Measurements from ENCODE around the gene CDC42BPB. TPM values are rescaled to one million over a fixed set of nuclear protein-coding genes. Genes with fewer than 3 reads are reported as not detected.

The CDC42BPB gene
- total RNA-seq, 4 donors from 2014 or later = 93.9 to 132 (median 110) TPM

GRCh38 chr14:102945346-102946130 is 111.8 kb downstream of the CDC42BPB start:
- intact Hi-C loops (cut with DNase I) = no loop called here
- no peak overlapping the region for H3K27ac ChIP-seq (replicated peaks in 1 of 4)
- H3K9me3 ChIP-seq = no peaks in the 10 kb centered on the region
- no peaks in the 10 kb centered on the region for H3K27me3 ChIP-seq
- H3K36me3 ChIP-seq = peaks cover 69 to 97% (median 93%) of the 10 kb centered on the region in 4 donors
- no peak for TF ChIP-seq POLR2A (IDR thresholded peaks at IDR 0.05; ENCODE audit: low read depth)
- H3K4me3 ChIP-seq = no peak overlapping the region
- DNase-seq (ENCODE audit: extremely low spot score) = no peak
- peaks cover 15 to 35% (median 31%) of the 10 kb centered on the region in 4 donors for H3K4me1 ChIP-seq
- WGBS = 89% methylated on average over 29 of the region's 29 CpGs

GRCh38 chr14:102944448-102945330 is 112.7 kb downstream of the CDC42BPB start:
- TF ChIP-seq POLR2A (IDR thresholded peaks at IDR 0.05; ENCODE audit: low read depth) (no peak), EP300 (IDR thresholded peaks at IDR 0.05) (no peak), POLR2AphosphoS5 (IDR thresholded peaks at IDR 0.05) (no peak)
- TF ChIP-seq, protein P1, sequence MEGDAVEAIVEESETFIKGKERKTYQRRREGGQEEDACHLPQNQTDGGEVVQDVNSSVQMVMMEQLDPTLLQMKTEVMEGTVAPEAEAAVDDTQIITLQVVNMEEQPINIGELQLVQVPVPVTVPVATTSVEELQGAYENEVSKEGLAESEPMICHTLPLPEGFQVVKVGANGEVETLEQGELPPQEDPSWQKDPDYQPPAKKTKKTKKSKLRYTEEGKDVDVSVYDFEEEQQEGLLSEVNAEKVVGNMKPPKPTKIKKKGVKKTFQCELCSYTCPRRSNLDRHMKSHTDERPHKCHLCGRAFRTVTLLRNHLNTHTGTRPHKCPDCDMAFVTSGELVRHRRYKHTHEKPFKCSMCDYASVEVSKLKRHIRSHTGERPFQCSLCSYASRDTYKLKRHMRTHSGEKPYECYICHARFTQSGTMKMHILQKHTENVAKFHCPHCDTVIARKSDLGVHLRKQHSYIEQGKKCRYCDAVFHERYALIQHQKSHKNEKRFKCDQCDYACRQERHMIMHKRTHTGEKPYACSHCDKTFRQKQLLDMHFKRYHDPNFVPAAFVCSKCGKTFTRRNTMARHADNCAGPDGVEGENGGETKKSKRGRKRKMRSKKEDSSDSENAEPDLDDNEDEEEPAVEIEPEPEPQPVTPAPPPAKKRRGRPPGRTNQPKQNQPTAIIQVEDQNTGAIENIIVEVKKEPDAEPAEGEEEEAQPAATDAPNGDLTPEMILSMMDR (IDR thresholded peaks at IDR 0.05) = no peak
- H3K27ac ChIP-seq (replicated peaks in 1 of 4) = no peak overlapping the region
- DNase-seq (ENCODE audit: extremely low spot score) = no peak
- no peaks in the 10 kb centered on the region for H3K9me3 ChIP-seq
- H3K36me3 ChIP-seq = peaks cover 65 to 95% (median 92%) of the 10 kb centered on the region in 4 donors
- intact Hi-C loops (cut with DNase I) = no loop called here
- peaks cover 9 to 35% (median 29%) of the 10 kb centered on the region in 4 donors for H3K4me1 ChIP-seq
- no peak overlapping the region for H3K4me3 ChIP-seq
- 92% methylated on average over 31 of the region's 36 CpGs for WGBS
- no peaks in the 10 kb centered on the region for H3K27me3 ChIP-seq

- no peak overlapping the region for H3K4me3 ChIP-seq
- 95% methylated on average over 12 of the region's 15 CpGs for WGBS
- H3K27ac ChIP-seq (replicated peaks in 1 of 4) = no peak overlapping the region
- peaks cover 66 to 95% (median 92%) of the 10 kb centered on the region in 4 donors for H3K36me3 ChIP-seq
- intact Hi-C loops (cut with DNase I) = no loop called here
- TF ChIP-seq EP300 (IDR thresholded peaks at IDR 0.05) (no peak), POLR2A (IDR thresholded peaks at IDR 0.05; ENCODE audit: low read depth) (no peak), POLR2AphosphoS5 (IDR thresholded peaks at IDR 0.05) (no peak)
- TF ChIP-seq, protein P1 (IDR thresholded peaks at IDR 0.05) = no peak
- H3K27me3 ChIP-seq = no peaks in the 10 kb centered on the region
- peaks cover 2 to 27% (median 22%) of the 10 kb centered on the region in 4 donors for H3K4me1 ChIP-seq
- DNase-seq (ENCODE audit: extremely low spot score) = no peak
- no peaks in the 10 kb centered on the region for H3K9me3 ChIP-seq
These were observed 113.4 kb downstream of the CDC42BPB start for GRCh38 chr14:102943979-102944378.

- Histone ChIP-seq H3K27me3 (no peaks in the 10 kb centered on the region), H3K9me3 (no peaks in the 10 kb centered on the region), H3K36me3 (peaks cover 64 to 95% (median 91%) of the 10 kb centered on the region in 4 donors), H3K27ac (replicated peaks in 1 of 4) (no peak overlapping the region), H3K4me1 (peaks cover 0 to 22% (median 17%) of the 10 kb centered on the region in 4 donors), H3K4me3 (no peak overlapping the region)
- 78% methylated on average over 5 of the region's 16 CpGs for WGBS
- intact Hi-C loops (cut with DNase I) = no loop called here
- DNase-seq (ENCODE audit: extremely low spot score) = no peak
- TF ChIP-seq, protein P1 (IDR thresholded peaks at IDR 0.05) = no peak
- TF ChIP-seq POLR2A (IDR thresholded peaks at IDR 0.05; ENCODE audit: low read depth) = no peak
- TF ChIP-seq POLR2AphosphoS5 (IDR thresholded peaks at IDR 0.05) = no peak
- no peak for TF ChIP-seq EP300 (IDR thresholded peaks at IDR 0.05)
These were observed 113.9 kb downstream of the CDC42BPB start for GRCh38 chr14:102943454-102943853.

GRCh38 chr14:102942069-102942468 is 115.3 kb downstream of the CDC42BPB start:
- TF ChIP-seq POLR2A (IDR thresholded peaks at IDR 0.05; ENCODE audit: low read depth) (no peak), POLR2AphosphoS5 (IDR thresholded peaks at IDR 0.05) (no peak), EP300 (IDR thresholded peaks at IDR 0.05) (no peak)
- TF ChIP-seq, protein P1 (IDR thresholded peaks at IDR 0.05) = no peak
- Histone ChIP-seq H3K9me3 (no peaks in the 10 kb centered on the region), H3K4me3 (no peak overlapping the region), H3K4me1 (peaks cover 0 to 22% (median 17%) of the 10 kb centered on the region in 4 donors), H3K36me3 (peaks cover 73 to 99% (median 95%) of the 10 kb centered on the region in 4 donors), H3K27ac (replicated peaks in 1 of 4) (no peak overlapping the region), H3K27me3 (no peaks in the 10 kb centered on the region)
- intact Hi-C loops (cut with DNase I) = no loop called here
- 80% methylated on average over 2 of the region's 13 CpGs for WGBS
- no peak for DNase-seq (ENCODE audit: extremely low spot score)

Measured in esophagus muscularis mucosa (tissue), 4 donors.